Astrocyte (in vitro differentiated cells and primary cell): ENCODE data around the gene CELSR2. TPM values are rescaled to one million over a fixed set of nuclear protein-coding genes. Genes with fewer than 3 reads are reported as not detected.

ENCODE experiments used
- DNase-seq: peaks from one replicate; pipeline ENCODE4 v3.0.0-alpha.2; 2010; ENCODE audit warnings: low read depth
- FAIRE-seq: peaks from 2 replicates; lab custom pipeline; 2011; peaks lifted over from hg19 to GRCh38; lab: Jason Lieb, UNC
- H2AFZ ChIP-seq: 2 replicates; pipeline ENCODE4 v1.6.0; 2012; ENCODE audit warnings: low read depth, low read length, inconsistent platforms
- H3K27ac ChIP-seq: 2 replicates; pipeline ENCODE4 v1.5.1; 2011; ENCODE audit warnings: low read depth, low read length, inconsistent platforms
- H3K27me3 ChIP-seq: 2 replicates; pipeline ENCODE4 v1.6.0; 2011; ENCODE audit warnings: low read length, inconsistent platforms; ENCODE audit not compliant: insufficient read depth
- H3K36me3 ChIP-seq: 2 replicates; pipeline ENCODE4 v1.5.1; 2011; ENCODE audit warnings: low read length, inconsistent platforms; ENCODE audit not compliant: insufficient read depth
- H3K4me1 ChIP-seq: 2 replicates; pipeline ENCODE4 v1.5.1; 2011; ENCODE audit warnings: low read length, inconsistent platforms; ENCODE audit not compliant: insufficient read depth
- H3K4me2 ChIP-seq: 2 replicates; pipeline ENCODE4 v1.6.0; 2012; ENCODE audit warnings: low read length, inconsistent platforms
- H3K4me3 ChIP-seq: 2 replicates; pipeline ENCODE4 v1.5.1; 2011; ENCODE audit warnings: low read depth, mild to moderate bottlenecking, low read length, inconsistent platforms; ENCODE audit not compliant: insufficient read depth
- H3K79me2 ChIP-seq: 2 replicates; pipeline ENCODE4 v1.6.0; 2012; ENCODE audit warnings: mild to moderate bottlenecking, low read length, inconsistent platforms; ENCODE audit not compliant: insufficient read depth
- H3K9ac ChIP-seq: 2 replicates; pipeline ENCODE4 v1.6.0; 2012; ENCODE audit warnings: mild to moderate bottlenecking, low read length, inconsistent platforms
- H3K9me3 ChIP-seq: 2 replicates; pipeline ENCODE4 v1.5.1; 2012; ENCODE audit warnings: low read depth, mild to moderate bottlenecking, low read length, inconsistent platforms; ENCODE audit not compliant: insufficient read depth
- H4K20me1 ChIP-seq: 2 replicates; pipeline ENCODE4 v1.6.0; 2012; ENCODE audit warnings: low read length, inconsistent platforms; ENCODE audit not compliant: insufficient read depth
- H3K27ac Mint-ChIP-seq: one replicate; pipeline ENCODE4 v1.8.0; 2021; ENCODE audit warnings: mild to moderate bottlenecking, mixed read lengths; ENCODE audit not compliant: unreplicated experiment
- H3K27me3 Mint-ChIP-seq: one replicate; pipeline ENCODE4 v1.8.0; 2021; ENCODE audit warnings: low read depth, mixed read lengths; ENCODE audit not compliant: unreplicated experiment
- H3K36me3 Mint-ChIP-seq: one replicate; pipeline ENCODE4 v1.8.0; 2021; ENCODE audit warnings: low read depth, mixed read lengths; ENCODE audit not compliant: unreplicated experiment
- H3K4me1 Mint-ChIP-seq: one replicate; pipeline ENCODE4 v1.8.0; 2021; ENCODE audit warnings: low read depth, mixed read lengths; ENCODE audit not compliant: unreplicated experiment
- H3K4me3 Mint-ChIP-seq: one replicate; pipeline ENCODE4 v1.8.0; 2021; ENCODE audit warnings: mild to moderate bottlenecking, moderate library complexity, mixed read lengths; ENCODE audit not compliant: unreplicated experiment
- H3K9me3 Mint-ChIP-seq: one replicate; pipeline ENCODE4 v1.8.0; 2021; ENCODE audit warnings: mild to moderate bottlenecking, mixed read lengths; ENCODE audit not compliant: unreplicated experiment
- CTCF ChIP-seq: IDR thresholded peaks from 2 replicates; pipeline ENCODE4 v1.5.1; 2011; ENCODE audit warnings: low read depth, mild to moderate bottlenecking, inconsistent platforms, low read length, moderate library complexity; ENCODE audit not compliant: insufficient read depth
- EZH2 ChIP-seq: IDR thresholded peaks from 2 replicates; pipeline ENCODE4 v1.6.1; 2012; ENCODE audit warnings: mild to moderate bottlenecking, low read length, inconsistent platforms; ENCODE audit not compliant: insufficient read depth
- total RNA-seq: library from RNA; stranded (reverse); gene quantifications from 2 replicates; pipeline ENCODE4 v1.2.1, GENCODE V29; 2021

Gene CELSR2
- total RNA-seq, 1 donor from 2014 or later: 10.0 TPM

DNA sequence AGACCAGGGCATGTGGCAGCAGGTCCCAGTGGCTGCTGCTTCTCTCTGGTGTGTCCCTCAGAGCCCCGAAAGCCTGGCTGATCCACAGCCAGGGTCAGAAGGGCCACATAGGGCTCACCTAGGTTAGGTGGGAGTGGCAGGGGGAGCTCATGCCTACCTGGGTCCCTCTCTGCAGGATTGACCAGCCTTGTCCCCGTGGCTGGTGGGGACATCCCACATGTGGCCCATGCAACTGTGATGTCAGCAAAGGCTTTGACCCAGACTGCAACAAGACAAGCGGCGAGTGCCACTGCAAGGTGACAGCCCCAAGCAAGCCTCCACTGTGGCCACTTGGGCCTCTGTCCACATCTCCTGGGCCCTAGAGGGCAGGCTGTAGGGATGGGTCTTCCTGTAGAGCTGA, 15.7 kb downstream of the CELSR2 start:
- no peak overlapping the region for H3K27ac Mint-ChIP-seq
- FAIRE-seq (no peak), DNase-seq (no peak)
- Histone ChIP-seq H2AFZ (no peak overlapping the region), H3K4me3 (no peak overlapping the region), H3K9me3 (peaks cover 6% of the 10 kb centered on the region), H3K4me1 (peaks cover 6% of the 10 kb centered on the region), H3K9ac (no peak overlapping the region), H3K4me2 (no peak overlapping the region), H3K27me3 (no peaks in the 10 kb centered on the region), H3K79me2 (no peaks in the 10 kb centered on the region), H3K27ac (no peak overlapping the region), H4K20me1 (no peaks in the 10 kb centered on the region), H3K36me3 (no peaks in the 10 kb centered on the region)
- no peak for TF ChIP-seq CTCF
- TF ChIP-seq EZH2: no peak
- H3K9me3 Mint-ChIP-seq: peaks cover 2% of the 10 kb centered on the region
- peaks cover 3% of the 10 kb centered on the region for H3K27me3 Mint-ChIP-seq
- H3K36me3 Mint-ChIP-seq: peaks cover 12% of the 10 kb centered on the region
- peaks cover 3% of the 10 kb centered on the region for H3K4me1 Mint-ChIP-seq
- H3K4me3 Mint-ChIP-seq: no peak overlapping the region

- H3K9me3 Mint-ChIP-seq: peaks cover 2% of the 10 kb centered on the region
- Histone ChIP-seq H4K20me1 (no peaks in the 10 kb centered on the region), H3K9ac (no peak overlapping the region), H2AFZ (no peak overlapping the region), H3K79me2 (no peaks in the 10 kb centered on the region), H3K4me3 (no peak overlapping the region), H3K36me3 (no peaks in the 10 kb centered on the region), H3K27me3 (no peaks in the 10 kb centered on the region), H3K4me1 (peaks cover 6% of the 10 kb centered on the region), H3K27ac (no peak overlapping the region), H3K9me3 (peaks cover 6% of the 10 kb centered on the region), H3K4me2 (no peak overlapping the region)
- peaks cover 15% of the 10 kb centered on the region for H3K36me3 Mint-ChIP-seq
- no peak overlapping the region for H3K27ac Mint-ChIP-seq
- FAIRE-seq: no peak
- DNase-seq: no peak
- TF ChIP-seq EZH2 (no peak), CTCF (no peak)
- peaks cover 3% of the 10 kb centered on the region for H3K27me3 Mint-ChIP-seq
- H3K4me1 Mint-ChIP-seq: peaks cover 3% of the 10 kb centered on the region
- no peak overlapping the region for H3K4me3 Mint-ChIP-seq
Measured at GRCh38 chr1:109265741-109266330, 16.5 kb downstream of the CELSR2 start.

GRCh38 chr1:109266965-109267364, 17.6 kb downstream of the CELSR2 start:
- no peaks in the 10 kb centered on the region for H3K79me2 ChIP-seq
- Mint-ChIP-seq H3K27ac (no peak overlapping the region), H3K27me3 (peaks cover 1% of the 10 kb centered on the region), H3K4me1 (peaks cover 3% of the 10 kb centered on the region), H3K36me3 (peaks cover 16% of the 10 kb centered on the region), H3K9me3 (peaks cover 2% of the 10 kb centered on the region), H3K4me3 (no peak overlapping the region)
- FAIRE-seq (no peak), DNase-seq (peak; percentile 90)
- H3K27me3 ChIP-seq: no peaks in the 10 kb centered on the region
- peak overlapping the region; percentile 40 for H3K27ac ChIP-seq
- H2AFZ ChIP-seq: no peak overlapping the region
- no peak overlapping the region for H3K4me3 ChIP-seq
- TF ChIP-seq EZH2: no peak
- TF ChIP-seq CTCF: no peak
- H3K9me3 ChIP-seq: peaks cover 6% of the 10 kb centered on the region
- no peaks in the 10 kb centered on the region for H4K20me1 ChIP-seq
- H3K36me3 ChIP-seq: no peaks in the 10 kb centered on the region
- H3K4me2 ChIP-seq: peak overlapping the region; percentile 24
- no peak overlapping the region for H3K9ac ChIP-seq
- H3K4me1 ChIP-seq: peaks cover 6% of the 10 kb centered on the region
